SK-N-MC (cell line): ENCODE measurements around the gene ARID1A.

Experiments
- DNase-seq: peaks from one replicate; pipeline ENCODE4 v3.0.0-alpha.2; 2011; ENCODE audit warnings: low read depth, low spot score
- H3K27ac ChIP-seq: fragments of 200-600 bp; sonication (generic); 2 replicates; pipeline ENCODE4 v1.5.1; 2016; ENCODE audit warnings: mixed run types
- H3K36me3 ChIP-seq: fragments of 200-600 bp; sonication (generic); 2 replicates; pipeline ENCODE4 v1.6.1; 2017; ENCODE audit warnings: antibody characterized with exemption, low read length, mixed read lengths; ENCODE audit not compliant: insufficient read depth
- H3K4me3 ChIP-seq: fragments of 200-600 bp; sonication (generic); 2 replicates; pipeline ENCODE4 v1.5.1; 2016
- H3K9ac ChIP-seq: fragments of 200-600 bp; sonication (generic); 2 replicates; pipeline ENCODE4 v1.8.0; 2017; ENCODE audit warnings: mixed run types, mixed read lengths; ENCODE audit not compliant: insufficient read length
- H3K9me3 ChIP-seq: fragments of 200-600 bp; sonication (generic); 2 replicates; pipeline ENCODE4 v1.6.1; 2017; ENCODE audit warnings: low read depth, mild to moderate bottlenecking, antibody characterized with exemption, low read length, moderate library complexity, mixed read lengths
- EZH2 ChIP-seq: fragments of 200-600 bp; sonication (generic); IDR thresholded peaks from one replicate; pipeline ENCODE4 v1.6.1; 2017; ENCODE audit warnings: antibody characterized with exemption
- FOXP2 ChIP-seq: optimal IDR thresholded peaks from 2 replicates; pipeline ENCODE3; 2011; ENCODE audit warnings: mild to moderate bottlenecking, moderate library complexity; ENCODE audit not compliant: insufficient read depth; ENCODE audit errors: extremely low read length, control extremely low read depth
- POLR2AphosphoS5 ChIP-seq: IDR thresholded peaks from 2 replicates; pipeline ENCODE4 v1.6.1; 2012; ENCODE audit warnings: mild to moderate bottlenecking, low read depth, low read length, borderline replicate concordance

Gene ARID1A

GRCh38 chr1:26729633-26730032 lies 33.8 kb downstream of the ARID1A start:
- Histone ChIP-seq H3K36me3 (peaks cover 57% of the 10 kb centered on the region), H3K9me3 (no peaks in the 10 kb centered on the region), H3K9ac (no peak overlapping the region), H3K27ac (no peak overlapping the region), H3K4me3 (no peak overlapping the region)
- TF ChIP-seq FOXP2, result no peak
- TF ChIP-seq EZH2, result no peak
- TF ChIP-seq POLR2AphosphoS5, result no peak
- DNase-seq, result no peak

GRCh38 chr1:26730695-26731094 lies 34.9 kb downstream of the ARID1A start:
- H3K9me3 ChIP-seq, result no peaks in the 10 kb centered on the region
- DNase-seq, result no peak

GRCh38 chr1:26731233-26731902 lies 35.6 kb downstream of the ARID1A start:
- DNase-seq, result no peak
- H3K9me3 ChIP-seq, result no peaks in the 10 kb centered on the region
- H3K4me3 ChIP-seq, result no peak overlapping the region
- H3K36me3 ChIP-seq, result peaks cover 71% of the 10 kb centered on the region
- H3K27ac ChIP-seq, result no peak overlapping the region
- H3K9ac ChIP-seq, result no peak overlapping the region
- TF ChIP-seq EZH2 (no peak), FOXP2 (no peak), POLR2AphosphoS5 (no peak)

More at GRCh38 chr1:26730695-26731094, 34.9 kb downstream of the ARID1A start:
- Histone ChIP-seq H3K27ac (no peak overlapping the region), H3K36me3 (peaks cover 67% of the 10 kb centered on the region), H3K9ac (no peak overlapping the region), H3K4me3 (no peak overlapping the region)
- no peak for TF ChIP-seq EZH2
- no peak for TF ChIP-seq FOXP2
- no peak for TF ChIP-seq POLR2AphosphoS5

GRCh38 chr1:26733392-26733791 lies 37.6 kb downstream of the ARID1A start:
- Histone ChIP-seq H3K27ac (no peak overlapping the region), H3K36me3 (peaks cover 88% of the 10 kb centered on the region), H3K4me3 (no peak overlapping the region), H3K9me3 (no peaks in the 10 kb centered on the region), H3K9ac (no peak overlapping the region)
- no peak for DNase-seq
- TF ChIP-seq FOXP2 (no peak), POLR2AphosphoS5 (no peak), EZH2 (no peak)

GRCh38 chr1:26733982-26734381 lies 38.2 kb downstream of the ARID1A start:
- no peak overlapping the region; the same call in 1 of the 2 replicates for H3K27ac ChIP-seq

GRCh38 chr1:26734501-26735058 lies 38.8 kb downstream of the ARID1A start:
- Histone ChIP-seq H3K9me3 (no peaks in the 10 kb centered on the region), H3K9ac (no peak overlapping the region), H3K4me3 (no peak overlapping the region), H3K27ac (no peak overlapping the region), H3K36me3 (peaks cover 88% of the 10 kb centered on the region)
- no peak for TF ChIP-seq POLR2AphosphoS5
- no peak for TF ChIP-seq FOXP2
- TF ChIP-seq EZH2, result no peak
- DNase-seq, result no peak

More at GRCh38 chr1:26733982-26734381, 38.2 kb downstream of the ARID1A start:
- Histone ChIP-seq H3K36me3 (peaks cover 88% of the 10 kb centered on the region), H3K4me3 (no peak overlapping the region), H3K9ac (no peak overlapping the region), H3K9me3 (no peaks in the 10 kb centered on the region)
- no peak for DNase-seq
- no peak for TF ChIP-seq EZH2
- no peak for TF ChIP-seq FOXP2
- no peak for TF ChIP-seq POLR2AphosphoS5

GRCh38 chr1:26739329-26739914 lies 43.6 kb downstream of the ARID1A start:
- Histone ChIP-seq H3K9me3 (no peaks in the 10 kb centered on the region), H3K27ac (no peak overlapping the region), H3K36me3 (peaks cover 87% of the 10 kb centered on the region), H3K9ac (no peak overlapping the region), H3K4me3 (no peak overlapping the region)
- DNase-seq, result no peak
- TF ChIP-seq EZH2 (no peak), FOXP2 (no peak), POLR2AphosphoS5 (no peak)

- DNase-seq, result no peak
- TF ChIP-seq FOXP2, result no peak
- TF ChIP-seq EZH2, result no peak
- no peak for TF ChIP-seq POLR2AphosphoS5
- Histone ChIP-seq H3K9ac (no peak overlapping the region), H3K9me3 (no peaks in the 10 kb centered on the region), H3K4me3 (no peak overlapping the region), H3K36me3 (peaks cover 88% of the 10 kb centered on the region), H3K27ac (no peak overlapping the region)
Measured at GRCh38 chr1:26740023-26740634, 44.3 kb downstream of the ARID1A start.
